CD4-positive, alpha-beta T cell treated with Interleukin-2 at 100 ng/mL for 4 hours (primary cell): ENCODE data around the gene OVAAL.

ENCODE experiments used
- DNase-seq: peaks from one replicate; pipeline ENCODE4 v3.0.0-alpha.2; 2020; ENCODE audit warnings: low spot score

The OVAAL gene

GRCh38 chr1:180571060-180571831 is 12.5 kb downstream of the OVAAL start:
- DNase-seq: no peak

GRCh38 chr1:180571832-180572636 is 13.3 kb downstream of the OVAAL start:
- DNase-seq: no peak

- no peak for DNase-seq
Observed at GRCh38 chr1:180572760-180573159, 14.0 kb downstream of the OVAAL start.

GRCh38 chr1:180574031-180574713 is 15.4 kb downstream of the OVAAL start:
- no peak for DNase-seq

- DNase-seq: no peak
Observed at GRCh38 chr1:180577361-180577760, 18.6 kb downstream of the OVAAL start.

- DNase-seq: no peak
Observed at GRCh38 chr1:180579961-180580611, 21.3 kb downstream of the OVAAL start.

- no peak for DNase-seq
Observed at GRCh38 chr1:180581635-180582039, 22.9 kb downstream of the OVAAL start.

GRCh38 chr1:180584869-180585268 is 26.1 kb downstream of the OVAAL start:
- DNase-seq: no peak

GRCh38 chr1:180585994-180586359 is 27.2 kb downstream of the OVAAL start:
- no peak for DNase-seq

- no peak for DNase-seq
Observed at GRCh38 chr1:180586671-180587155, 27.9 kb downstream of the OVAAL start.

GRCh38 chr1:180588121-180588520 is 29.4 kb downstream of the OVAAL start:
- no peak for DNase-seq

- no peak for DNase-seq
Observed at GRCh38 chr1:180590889-180591288, 32.1 kb downstream of the OVAAL start.

GRCh38 chr1:180593382-180593781 is 34.6 kb downstream of the OVAAL start:
- no peak for DNase-seq

GRCh38 chr1:180594723-180595122 is 36.0 kb downstream of the OVAAL start:
- DNase-seq: no peak

GRCh38 chr1:180595966-180596365 is 37.2 kb downstream of the OVAAL start:
- no peak for DNase-seq

GRCh38 chr1:180597520-180597919 is 38.8 kb downstream of the OVAAL start:
- DNase-seq: no peak

- no peak for DNase-seq
Observed at GRCh38 chr1:180598333-180598974, 39.7 kb downstream of the OVAAL start.

GRCh38 chr1:180600343-180600742 is 41.6 kb downstream of the OVAAL start:
- DNase-seq: no peak

- no peak for DNase-seq
Observed at GRCh38 chr1:180601512-180601911, 42.7 kb downstream of the OVAAL start.

- DNase-seq: no peak
Observed at GRCh38 chr1:180603223-180603849, 44.6 kb downstream of the OVAAL start.

- DNase-seq: no peak
Observed at GRCh38 chr1:180603850-180604226, 45.1 kb downstream of the OVAAL start.
